GM12874 (cell line): ENCODE results near the gene NDUFS7.

Experiments used
- CTCF ChIP-seq: IDR thresholded peaks from 2 replicates; pipeline ENCODE4 v1.5.1; 2011; ENCODE audit warnings: low read depth, mild to moderate bottlenecking, control low read depth, low read length, moderate library complexity; ENCODE audit not compliant: insufficient read depth

NDUFS7 gene

DNA sequence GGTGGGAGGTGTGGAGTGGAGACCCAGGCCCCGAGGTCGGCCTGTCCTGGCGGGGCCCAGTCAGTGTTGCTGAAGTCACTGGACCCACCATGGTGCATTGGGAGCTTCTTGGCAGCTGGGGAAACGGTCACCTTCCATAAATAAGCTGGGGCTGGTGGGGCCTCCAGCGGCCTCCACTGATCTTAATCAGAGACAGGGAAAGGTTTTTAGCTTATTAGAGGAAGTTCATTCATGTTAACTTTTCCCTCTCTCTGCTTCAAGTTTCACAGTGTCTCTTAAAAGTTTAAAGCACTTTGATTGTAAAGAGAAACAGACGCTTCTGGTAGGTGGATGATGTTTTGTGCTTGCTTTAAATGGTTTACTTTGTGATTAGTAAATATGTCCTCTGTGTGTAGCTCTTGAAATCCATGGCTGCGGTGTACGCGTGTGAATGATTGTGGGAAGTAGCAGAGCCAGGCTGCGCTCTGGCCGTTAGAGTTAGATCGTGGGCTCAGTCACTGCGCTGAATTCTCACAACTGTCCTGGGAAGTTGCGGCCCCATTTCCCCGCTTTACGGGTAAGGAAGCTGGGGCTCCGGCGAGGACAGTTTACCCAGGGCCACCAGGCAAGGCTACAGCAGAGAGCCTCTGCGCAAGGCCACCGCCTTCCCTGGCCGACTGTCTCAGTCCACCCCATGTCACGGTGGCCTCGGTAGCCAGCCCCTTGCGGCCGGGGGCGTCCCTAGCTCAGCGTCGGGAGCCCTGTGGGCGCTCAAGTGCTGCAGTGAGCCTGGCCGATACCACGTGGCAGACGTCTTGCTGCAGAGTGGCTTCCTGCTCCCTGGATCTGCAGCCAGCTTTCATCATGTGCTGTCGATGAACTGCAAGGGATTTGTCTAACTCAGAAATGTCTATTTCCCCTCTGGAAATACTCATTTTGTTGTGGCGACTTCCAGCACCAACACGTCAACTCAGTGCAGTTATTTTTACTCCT, 16.5 kb upstream of the NDUFS7 start:
- no peak for TF ChIP-seq CTCF

DNA sequence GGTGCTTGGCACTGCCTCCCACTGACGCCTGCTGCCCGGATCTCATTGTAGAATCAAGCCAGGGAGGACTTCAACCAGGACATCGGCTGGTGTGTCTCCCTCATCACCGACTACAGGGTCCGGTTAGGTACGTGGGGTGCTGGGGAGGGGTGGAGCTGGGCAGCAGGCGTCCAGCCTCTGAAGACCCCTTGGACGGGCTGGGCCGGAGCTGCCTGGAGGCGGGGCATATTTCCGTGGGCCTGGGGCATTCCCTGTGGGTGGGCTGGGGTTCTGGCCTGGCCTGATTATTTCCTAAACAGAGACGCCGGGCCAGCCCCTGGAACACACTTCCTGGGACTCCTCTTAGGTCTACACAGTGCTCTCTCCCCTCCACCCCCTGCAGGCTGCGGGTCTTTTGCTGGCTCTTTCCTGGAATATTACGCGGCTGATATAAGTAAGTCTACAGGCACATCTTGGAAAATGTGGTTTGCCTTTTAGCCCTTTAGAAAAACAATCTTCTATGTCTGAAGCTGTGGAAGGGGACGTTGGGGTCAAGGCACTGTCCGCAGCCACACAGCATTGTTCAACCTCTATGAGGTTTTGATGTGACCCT, 14.4 kb upstream of the NDUFS7 start:
- TF ChIP-seq CTCF: no peak

DNA sequence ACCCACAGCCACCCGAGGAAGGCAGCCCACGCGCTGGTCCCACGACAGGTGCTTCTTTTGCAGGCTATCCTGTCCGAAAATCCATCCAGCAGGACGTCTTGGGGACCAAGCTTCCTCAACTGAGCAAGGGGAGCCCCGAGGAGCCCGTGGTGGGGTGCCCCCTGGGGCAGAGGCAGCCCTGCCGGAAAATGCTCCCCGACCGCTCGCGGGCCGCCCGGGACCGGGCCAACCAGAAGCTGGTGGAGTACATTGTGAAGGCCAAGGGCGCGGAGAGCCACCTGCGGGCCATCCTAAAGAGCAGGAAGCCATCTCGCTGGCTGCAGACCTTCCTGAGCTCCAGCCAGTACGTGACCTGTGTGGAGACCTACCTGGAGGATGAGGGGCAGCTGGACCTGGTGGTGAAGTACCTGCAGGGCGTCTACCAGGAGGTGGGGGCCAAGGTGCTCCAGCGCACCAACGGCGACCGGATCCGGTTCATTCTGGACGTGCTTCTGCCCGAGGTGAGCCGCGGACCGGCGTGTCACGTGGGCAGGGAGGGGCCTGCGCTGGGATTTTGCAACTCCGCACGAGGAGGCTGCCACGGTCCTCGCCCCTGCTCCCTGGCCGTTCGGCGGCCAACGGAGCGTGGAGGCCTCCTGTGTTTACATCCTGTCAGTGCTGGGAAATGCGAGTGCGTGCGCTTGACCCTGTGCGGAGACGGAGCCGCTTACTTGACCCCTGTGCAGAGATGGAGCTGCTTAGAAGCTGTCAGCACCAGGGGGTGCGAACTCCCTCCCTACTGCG, 12.9 kb upstream of the NDUFS7 start:
- no peak for TF ChIP-seq CTCF

DNA sequence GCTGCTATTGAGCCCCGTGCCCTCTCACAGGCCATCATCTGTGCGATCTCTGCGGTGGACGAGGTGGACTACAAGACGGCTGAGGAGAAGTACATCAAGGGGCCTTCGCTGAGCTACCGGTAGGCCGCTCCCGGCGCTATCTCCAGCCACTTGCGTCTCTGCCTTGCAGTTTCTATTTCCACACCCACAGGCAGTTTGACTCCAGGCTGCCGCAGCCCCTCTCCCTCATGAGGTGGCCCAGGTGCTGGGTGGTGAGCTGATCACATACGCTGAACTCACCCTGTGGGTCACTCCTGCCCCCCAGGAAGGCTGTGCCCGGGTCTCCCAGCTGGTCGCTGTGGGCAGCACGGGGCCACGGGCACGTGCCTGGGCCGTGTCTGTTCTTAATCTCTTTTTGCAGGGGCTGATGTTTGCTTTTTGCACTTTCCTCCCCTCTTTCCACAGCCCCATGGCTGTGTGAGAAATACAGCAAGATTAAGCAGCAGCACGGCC, 10.6 kb upstream of the NDUFS7 start:
- TF ChIP-seq CTCF: no peak

GRCh38 chr19:1373534-1374249, 10.0 kb upstream of the NDUFS7 start:
- TF ChIP-seq CTCF: no peak

GRCh38 chr19:1374250-1374577, 9.5 kb upstream of the NDUFS7 start:
- TF ChIP-seq CTCF: no peak
